Activated T-cell treated with anti-CD3 and anti-CD28 coated beads, Interleukin-2, amount 50 U/mL, for 24 hours (primary cell): Measurements from ENCODE around the gene RTKN2.

Experiments
- DNase-seq: peaks from one replicate; pipeline ENCODE4 v3.0.0-alpha.2; 2020
- H3K27ac Mint-ChIP-seq: 2 replicates; pipeline ENCODE4 v1.8.0; 2020; ENCODE audit warnings: mild to moderate bottlenecking, mixed read lengths
- H3K27me3 Mint-ChIP-seq: 2 replicates; pipeline ENCODE4 v1.8.0; 2020; ENCODE audit warnings: mixed read lengths
- H3K36me3 Mint-ChIP-seq: 2 replicates; pipeline ENCODE4 v1.8.0; 2020; ENCODE audit warnings: low read depth, mixed read lengths
- H3K4me1 Mint-ChIP-seq: 2 replicates; pipeline ENCODE4 v1.8.0; 2020; ENCODE audit warnings: low read depth, mixed read lengths
- H3K4me3 Mint-ChIP-seq: 2 replicates; pipeline ENCODE4 v1.8.0; 2020; ENCODE audit warnings: mild to moderate bottlenecking, moderate library complexity, mixed read lengths
- H3K9me3 Mint-ChIP-seq: 2 replicates; pipeline ENCODE4 v1.8.0; 2020; ENCODE audit warnings: mixed read lengths

The RTKN2 gene

GRCh38 chr10:62162261-62162981 lies 106.2 kb downstream of the RTKN2 start:
- no peak overlapping the region for H3K27ac Mint-ChIP-seq
- no peaks in the 10 kb centered on the region for H3K36me3 Mint-ChIP-seq
- H3K4me1 Mint-ChIP-seq: peaks cover 26% of the 10 kb centered on the region
- no peak for DNase-seq
- no peaks in the 10 kb centered on the region for H3K27me3 Mint-ChIP-seq
- H3K9me3 Mint-ChIP-seq: no peaks in the 10 kb centered on the region
- no peak overlapping the region for H3K4me3 Mint-ChIP-seq

- H3K4me3 Mint-ChIP-seq: no peak overlapping the region
- no peaks in the 10 kb centered on the region for H3K36me3 Mint-ChIP-seq
- H3K4me1 Mint-ChIP-seq: peaks cover 12% of the 10 kb centered on the region
- DNase-seq: no peak
- H3K9me3 Mint-ChIP-seq: no peaks in the 10 kb centered on the region
- no peaks in the 10 kb centered on the region for H3K27me3 Mint-ChIP-seq
- H3K27ac Mint-ChIP-seq: no peak overlapping the region
These were observed 109.3 kb downstream of the RTKN2 start for GRCh38 chr10:62159351-62159750.

- H3K4me3 Mint-ChIP-seq: no peak overlapping the region
- no peak for DNase-seq
- H3K9me3 Mint-ChIP-seq: no peaks in the 10 kb centered on the region
- no peak overlapping the region for H3K27ac Mint-ChIP-seq
- H3K4me1 Mint-ChIP-seq: peaks cover 15% of the 10 kb centered on the region
- H3K27me3 Mint-ChIP-seq: no peaks in the 10 kb centered on the region
- H3K36me3 Mint-ChIP-seq: no peaks in the 10 kb centered on the region
These were observed 111.0 kb downstream of the RTKN2 start for GRCh38 chr10:62157601-62158000.

- H3K27me3 Mint-ChIP-seq: no peaks in the 10 kb centered on the region
- no peak overlapping the region for H3K4me3 Mint-ChIP-seq
- peaks cover 9% of the 10 kb centered on the region for H3K4me1 Mint-ChIP-seq
- no peak for DNase-seq
- H3K36me3 Mint-ChIP-seq: no peaks in the 10 kb centered on the region
- peaks cover 3% of the 10 kb centered on the region for H3K9me3 Mint-ChIP-seq
- no peak overlapping the region for H3K27ac Mint-ChIP-seq
These were observed 113.5 kb downstream of the RTKN2 start for GRCh38 chr10:62155054-62155680.

- peaks cover 3% of the 10 kb centered on the region for H3K9me3 Mint-ChIP-seq
- H3K4me1 Mint-ChIP-seq: peaks cover 8% of the 10 kb centered on the region
- no peaks in the 10 kb centered on the region for H3K27me3 Mint-ChIP-seq
- no peak for DNase-seq
- no peak overlapping the region for H3K27ac Mint-ChIP-seq
- no peaks in the 10 kb centered on the region for H3K36me3 Mint-ChIP-seq
- H3K4me3 Mint-ChIP-seq: no peak overlapping the region
These were observed 114.4 kb downstream of the RTKN2 start for GRCh38 chr10:62154231-62154630.

GRCh38 chr10:62153191-62153590 lies 115.5 kb downstream of the RTKN2 start:
- Mint-ChIP-seq H3K36me3 (no peaks in the 10 kb centered on the region), H3K27ac (no peak overlapping the region), H3K27me3 (no peaks in the 10 kb centered on the region), H3K4me1 (peaks cover 13% of the 10 kb centered on the region), H3K9me3 (peaks cover 3% of the 10 kb centered on the region), H3K4me3 (no peak overlapping the region)
- no peak for DNase-seq

GRCh38 chr10:62149621-62150020 lies 119.0 kb downstream of the RTKN2 start:
- H3K27ac Mint-ChIP-seq: no peak overlapping the region
- H3K27me3 Mint-ChIP-seq: no peaks in the 10 kb centered on the region
- peaks cover 3% of the 10 kb centered on the region for H3K9me3 Mint-ChIP-seq
- DNase-seq: no peak
- peaks cover 20% of the 10 kb centered on the region for H3K4me1 Mint-ChIP-seq
- no peaks in the 10 kb centered on the region for H3K36me3 Mint-ChIP-seq
- no peak overlapping the region for H3K4me3 Mint-ChIP-seq

GRCh38 chr10:62148155-62148554 lies 120.5 kb downstream of the RTKN2 start:
- no peak for DNase-seq
- peaks cover 16% of the 10 kb centered on the region for H3K4me1 Mint-ChIP-seq
- H3K9me3 Mint-ChIP-seq: peaks cover 6% of the 10 kb centered on the region
- peak overlapping the region; percentile 1 for H3K27ac Mint-ChIP-seq
- no peaks in the 10 kb centered on the region for H3K36me3 Mint-ChIP-seq
- H3K27me3 Mint-ChIP-seq: no peaks in the 10 kb centered on the region
- H3K4me3 Mint-ChIP-seq: no peak overlapping the region

- Mint-ChIP-seq H3K27ac (peak overlapping the region; percentile 1), H3K9me3 (peaks cover 6% of the 10 kb centered on the region), H3K4me3 (no peak overlapping the region), H3K36me3 (no peaks in the 10 kb centered on the region), H3K4me1 (peaks cover 16% of the 10 kb centered on the region), H3K27me3 (no peaks in the 10 kb centered on the region)
- DNase-seq: no peak
These were observed 121.2 kb downstream of the RTKN2 start for GRCh38 chr10:62147425-62147824.

- DNase-seq: no peak
- Mint-ChIP-seq H3K36me3 (no peaks in the 10 kb centered on the region), H3K4me1 (peaks cover 13% of the 10 kb centered on the region)
These were observed 131.7 kb downstream of the RTKN2 start for GRCh38 chr10:62136931-62137330.

GRCh38 chr10:62133618-62134017 lies 135.0 kb downstream of the RTKN2 start:
- DNase-seq: no peak
- no peaks in the 10 kb centered on the region for H3K27me3 Mint-ChIP-seq
- H3K9me3 Mint-ChIP-seq: peaks cover 18% of the 10 kb centered on the region
- H3K4me3 Mint-ChIP-seq: no peak overlapping the region
- H3K27ac Mint-ChIP-seq: no peak overlapping the region
- H3K4me1 Mint-ChIP-seq: peaks cover 13% of the 10 kb centered on the region
- peaks cover 1% of the 10 kb centered on the region for H3K36me3 Mint-ChIP-seq

More at GRCh38 chr10:62136931-62137330, 131.7 kb downstream of the RTKN2 start:
- H3K9me3 Mint-ChIP-seq: peaks cover 9% of the 10 kb centered on the region
- no peak overlapping the region for H3K27ac Mint-ChIP-seq
- H3K27me3 Mint-ChIP-seq: no peaks in the 10 kb centered on the region
- no peak overlapping the region for H3K4me3 Mint-ChIP-seq
